Measurements from ENCODE around the gene ATP11A.

The ATP11A gene

DNA sequence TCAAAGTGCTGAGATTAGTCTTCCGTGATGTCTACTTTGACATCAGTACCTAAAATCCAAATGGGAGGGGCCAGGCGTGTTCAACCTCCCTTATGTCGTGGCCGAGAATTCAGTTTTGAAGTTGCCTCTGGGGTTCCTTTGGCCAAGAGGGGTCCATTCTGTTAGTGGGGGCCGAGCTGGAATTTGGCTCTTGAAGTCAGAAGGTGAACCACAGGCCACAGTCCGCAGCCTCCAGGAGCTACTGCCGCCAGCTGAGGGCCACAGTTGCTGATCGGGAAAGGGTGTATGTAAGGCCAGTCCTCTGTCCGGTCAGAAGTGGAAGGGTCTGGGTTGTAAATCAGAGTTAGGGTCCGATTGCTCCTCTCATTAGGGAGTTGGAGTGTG, 31.0 kb downstream of the ATP11A start:
- TF ChIP-seq, protein P1, sequence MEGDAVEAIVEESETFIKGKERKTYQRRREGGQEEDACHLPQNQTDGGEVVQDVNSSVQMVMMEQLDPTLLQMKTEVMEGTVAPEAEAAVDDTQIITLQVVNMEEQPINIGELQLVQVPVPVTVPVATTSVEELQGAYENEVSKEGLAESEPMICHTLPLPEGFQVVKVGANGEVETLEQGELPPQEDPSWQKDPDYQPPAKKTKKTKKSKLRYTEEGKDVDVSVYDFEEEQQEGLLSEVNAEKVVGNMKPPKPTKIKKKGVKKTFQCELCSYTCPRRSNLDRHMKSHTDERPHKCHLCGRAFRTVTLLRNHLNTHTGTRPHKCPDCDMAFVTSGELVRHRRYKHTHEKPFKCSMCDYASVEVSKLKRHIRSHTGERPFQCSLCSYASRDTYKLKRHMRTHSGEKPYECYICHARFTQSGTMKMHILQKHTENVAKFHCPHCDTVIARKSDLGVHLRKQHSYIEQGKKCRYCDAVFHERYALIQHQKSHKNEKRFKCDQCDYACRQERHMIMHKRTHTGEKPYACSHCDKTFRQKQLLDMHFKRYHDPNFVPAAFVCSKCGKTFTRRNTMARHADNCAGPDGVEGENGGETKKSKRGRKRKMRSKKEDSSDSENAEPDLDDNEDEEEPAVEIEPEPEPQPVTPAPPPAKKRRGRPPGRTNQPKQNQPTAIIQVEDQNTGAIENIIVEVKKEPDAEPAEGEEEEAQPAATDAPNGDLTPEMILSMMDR (IDR thresholded peaks at IDR 0.05; ENCODE audit: low read depth, low read length, missing control alignments) = no peak
- Histone ChIP-seq H3K27me3 (replicated peaks) (no peaks in the 10 kb centered on the region), H3K36me3 (replicated peaks) (no peaks in the 10 kb centered on the region), H3K4me3 (ENCODE audit: low read depth, low read length) (no peak overlapping the region), H3K27ac (no peak overlapping the region)
- in situ Hi-C loops (cut with HindIII; ENCODE audit: low pct_ligation_motif_present, low sequenced_read_pairs) = no loop called here
- no peak for DNase-seq

DNA sequence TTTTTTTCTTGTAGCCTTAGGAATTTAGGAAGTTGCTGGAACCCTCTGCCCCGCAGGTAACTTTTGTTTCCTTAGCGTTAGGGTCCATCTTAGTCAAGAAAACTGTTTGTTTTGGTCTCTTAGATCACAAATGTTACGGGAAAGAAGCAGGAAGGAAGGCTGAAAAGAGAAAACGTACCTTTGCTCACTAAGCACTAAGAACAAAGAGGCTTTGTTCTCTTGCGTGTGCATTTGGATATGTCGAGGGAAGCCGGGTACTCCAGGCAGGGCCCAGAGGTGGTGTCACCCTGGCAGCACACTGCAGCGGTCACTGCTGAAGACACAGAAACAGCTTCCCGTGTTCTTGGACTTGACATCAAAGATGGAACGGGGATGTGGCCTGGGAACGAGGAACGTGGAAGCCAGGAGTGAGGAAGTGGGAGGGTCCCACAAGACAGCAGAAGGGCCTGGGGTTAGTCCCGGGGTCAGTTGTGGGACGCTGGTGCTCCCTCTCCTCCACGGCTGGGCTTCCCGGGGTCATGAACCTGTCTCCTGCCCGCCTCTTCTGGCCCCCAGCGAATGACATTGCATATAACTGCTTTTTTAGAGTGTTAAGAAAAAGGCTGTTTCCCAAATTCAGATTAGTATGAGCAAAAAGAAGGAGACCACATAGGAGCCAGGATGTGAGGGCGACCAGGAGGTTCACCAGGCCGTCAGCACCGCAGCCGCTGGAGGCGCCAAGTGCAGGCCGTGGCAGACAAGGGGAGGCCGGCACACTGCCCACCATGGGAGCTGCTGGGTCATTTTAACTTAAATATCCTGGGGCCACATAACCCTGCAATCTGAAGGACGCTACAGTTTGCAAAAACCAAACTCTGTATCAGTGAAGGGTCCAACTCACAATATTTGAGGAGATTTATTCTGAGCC, 31.6 kb downstream of the ATP11A start:
- Histone ChIP-seq H3K4me3 (ENCODE audit: low read depth, low read length) (no peak overlapping the region), H3K27ac (no peak overlapping the region), H3K27me3 (replicated peaks) (no peaks in the 10 kb centered on the region), H3K36me3 (replicated peaks) (no peaks in the 10 kb centered on the region)
- in situ Hi-C loops (cut with HindIII; ENCODE audit: low pct_ligation_motif_present, low sequenced_read_pairs) = no loop called here
- DNase-seq = no peak
- TF ChIP-seq, protein P1 (IDR thresholded peaks at IDR 0.05; ENCODE audit: low read depth, low read length, missing control alignments) = no peak

DNA sequence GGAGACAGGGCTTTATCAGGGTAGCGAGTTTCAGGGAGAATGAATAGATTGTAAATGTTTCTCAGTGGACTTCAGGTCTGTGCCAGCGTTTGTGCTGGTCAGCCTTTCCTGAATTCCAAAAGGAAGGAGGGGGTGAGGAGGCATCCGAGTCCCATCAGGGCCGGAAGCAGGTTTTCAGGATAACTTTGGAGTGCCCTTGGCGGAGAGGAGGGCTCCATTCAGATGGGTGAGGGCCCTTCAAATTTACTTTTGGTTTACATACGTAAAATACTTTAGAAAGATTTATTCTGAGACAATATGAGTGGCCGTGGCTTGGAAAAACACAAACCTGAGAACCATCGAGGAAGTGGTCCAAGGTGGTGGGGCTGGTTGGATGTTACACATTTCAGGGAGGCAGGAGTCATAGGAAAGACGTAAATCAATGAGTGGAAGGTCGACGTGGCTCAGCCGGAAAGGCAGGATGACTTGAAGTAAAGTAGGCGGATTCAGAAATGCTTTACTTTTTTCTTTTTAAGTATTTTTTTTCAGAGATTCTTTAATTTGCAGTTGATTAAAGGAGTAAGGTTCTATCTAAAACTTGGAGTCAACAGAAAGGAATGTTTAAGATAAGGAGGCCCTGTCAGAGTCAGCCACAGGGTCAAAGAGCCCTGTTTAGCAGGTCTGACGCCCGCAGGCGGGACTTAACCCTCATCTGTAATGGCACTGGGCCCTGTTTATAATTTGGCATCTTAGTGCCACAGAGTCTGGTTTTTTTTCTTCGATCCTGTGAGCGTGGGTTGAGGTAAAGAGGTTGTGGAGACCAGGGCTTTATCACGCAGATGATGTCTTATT, 32.8 kb downstream of the ATP11A start:
- in situ Hi-C loops (cut with HindIII; ENCODE audit: low pct_ligation_motif_present, low sequenced_read_pairs) = no loop called here
- Histone ChIP-seq H3K36me3 (replicated peaks) (no peaks in the 10 kb centered on the region), H3K4me3 (ENCODE audit: low read depth, low read length) (no peak overlapping the region), H3K27me3 (replicated peaks) (no peaks in the 10 kb centered on the region), H3K27ac (peak overlapping the region; percentile 20)
- TF ChIP-seq, protein P1 (IDR thresholded peaks at IDR 0.05; ENCODE audit: low read depth, low read length, missing control alignments) = no peak
- DNase-seq = peak; percentile 76

DNA sequence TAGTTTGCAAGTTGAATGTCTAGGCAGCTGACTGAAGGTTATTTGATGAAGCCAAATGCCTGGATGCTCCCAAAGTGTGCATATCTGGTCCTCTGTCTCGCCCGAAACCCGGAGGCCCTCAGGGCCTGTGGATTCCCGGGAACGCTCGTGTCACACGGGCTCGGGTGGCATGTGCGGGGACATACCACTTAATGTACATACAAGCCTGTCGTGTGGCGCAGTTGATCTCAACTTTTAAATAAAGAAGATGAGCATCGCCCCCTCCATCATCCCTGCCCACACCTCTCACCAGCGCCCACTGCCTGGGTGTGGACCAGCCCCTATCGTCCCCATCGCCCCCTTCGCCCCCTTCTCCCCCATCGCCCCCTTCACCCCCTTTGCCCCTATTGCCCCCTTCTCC, 33.9 kb downstream of the ATP11A start:
- in situ Hi-C loops (cut with HindIII; ENCODE audit: low pct_ligation_motif_present, low sequenced_read_pairs) = no loop called here
- H3K27ac ChIP-seq = no peak overlapping the region
- H3K36me3 ChIP-seq (replicated peaks) = no peaks in the 10 kb centered on the region
- no peaks in the 10 kb centered on the region for H3K27me3 ChIP-seq (replicated peaks)
- TF ChIP-seq, protein P1 (IDR thresholded peaks at IDR 0.05; ENCODE audit: low read depth, low read length, missing control alignments) = no peak
- no peak for DNase-seq
- no peak overlapping the region for H3K4me3 ChIP-seq (ENCODE audit: low read depth, low read length)

- DNase-seq = no peak
- H3K27ac ChIP-seq = no peak overlapping the region
- H3K36me3 ChIP-seq (replicated peaks) = no peaks in the 10 kb centered on the region
- H3K4me3 ChIP-seq (ENCODE audit: low read depth, low read length) = no peak overlapping the region
- TF ChIP-seq, protein P1 (IDR thresholded peaks at IDR 0.05; ENCODE audit: low read depth, low read length, missing control alignments) = no peak
- in situ Hi-C loops (cut with HindIII; ENCODE audit: low pct_ligation_motif_present, low sequenced_read_pairs) = no loop called here
- H3K27me3 ChIP-seq (replicated peaks) = no peaks in the 10 kb centered on the region
Observed at GRCh38 chr13:112724788-112725345, 35.0 kb downstream of the ATP11A start.

All from brain microvascular endothelial cell (primary cell).